GM13976 (cell line): ENCODE measurements around the gene CD27.

Source experiments
- DNase-seq: peaks from one replicate; pipeline ENCODE4 v3.0.0; 2012; ENCODE audit warnings: low spot score
- CTCF ChIP-seq: IDR thresholded peaks from 2 replicates; pipeline ENCODE4 v1.5.1; 2012; ENCODE audit warnings: borderline replicate concordance, mild to moderate bottlenecking; ENCODE audit not compliant: insufficient read depth; ENCODE audit errors: extremely low read depth, missing control alignments, control extremely low read depth
- in situ Hi-C: fragments of 300-500 bp; cut with MboI; formaldehyde crosslinking; loops from one replicate; pipeline ENCODE4 v1.12.0; 2022; ENCODE audit warnings: low sequenced_read_pairs, mixed read lengths, inconsistent platforms; ENCODE audit not compliant: unreplicated experiment

CD27 gene

GRCh38 chr12:6452245-6452943 is 7.6 kb downstream of the CD27 start:
- TF ChIP-seq CTCF, result no peak
- in situ Hi-C loops, result no loop called here
- no peak for DNase-seq

GRCh38 chr12:6452944-6453630 is 8.3 kb downstream of the CD27 start:
- no peak for DNase-seq
- in situ Hi-C loops, result no loop called here
- TF ChIP-seq CTCF, result no peak

- no peak for TF ChIP-seq CTCF
- DNase-seq, result no peak
- in situ Hi-C loops, result no loop called here
Observed at GRCh38 chr12:6457220-6457945, 12.6 kb downstream of the CD27 start.

- no peak for TF ChIP-seq CTCF
- in situ Hi-C loops, result no loop called here
- no peak for DNase-seq
Observed at GRCh38 chr12:6458281-6459003, 13.7 kb downstream of the CD27 start.

GRCh38 chr12:6459004-6459337 is 14.2 kb downstream of the CD27 start:
- no peak for TF ChIP-seq CTCF
- no peak for DNase-seq
- in situ Hi-C loops, result no loop called here

GRCh38 chr12:6460751-6461371 is 16.1 kb downstream of the CD27 start:
- no peak for TF ChIP-seq CTCF
- DNase-seq, result no peak
- in situ Hi-C loops, result no loop called here
